CD4-positive, alpha-beta T cell treated with Interleukin-4 for 1 hour (primary cell): ENCODE data around the gene SH3BGRL.

Source experiments
- DNase-seq, 2 donors: peaks; one replicate each; pipeline ENCODE4 v3.0.0-alpha.2; 2020 to 2022

Gene SH3BGRL

GRCh38 chrX:81201671-81202455 lies at the start of gene SH3BGRL, which contains the start of gene HMGN5:
Gene SH3BGRL, plus strand, starts transcription at chrX:81202102. Its CDS starts 99 bp downstream, at chrX:81202201.
Gene HMGN5, minus strand, starts transcription at chrX:81201913. Its CDS starts 80,364 bp downstream, at chrX:81121549.
- DNase-seq = peak; percentile 77 to 79

GRCh38 chrX:81168391-81168790 lies 33.5 kb upstream of the SH3BGRL start:
- DNase-seq = no peak

DNA sequence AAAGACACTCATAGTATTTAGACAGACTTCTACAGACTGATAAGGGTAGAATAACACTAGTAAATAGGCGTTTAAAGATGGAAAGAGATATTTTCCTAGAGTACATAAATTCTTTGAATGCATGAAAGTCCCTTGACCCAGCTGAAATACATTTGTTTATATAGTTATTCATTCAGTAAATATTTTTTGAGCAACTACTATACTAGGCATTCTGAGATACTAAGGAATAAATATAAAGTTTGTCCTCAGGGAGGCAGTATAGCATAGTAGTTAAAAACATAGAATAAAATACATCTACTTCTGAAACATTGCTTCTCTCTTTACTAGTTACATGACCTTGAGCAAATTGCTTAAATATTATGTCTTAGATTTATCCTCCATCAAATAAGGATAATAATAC lies 27.6 kb upstream of the SH3BGRL start:
- peak in 1 of 2 donors; percentile 17 for DNase-seq

GRCh38 chrX:81195259-81195658 lies 6.6 kb upstream of the SH3BGRL start:
- DNase-seq = no peak

- peak; percentile 53 to 63 for DNase-seq
Observed at GRCh38 chrX:81195712-81196111, 6.2 kb upstream of the SH3BGRL start.

GRCh38 chrX:81201071-81201470 lies 831 bp upstream of the SH3BGRL start:
- no peak for DNase-seq

DNA sequence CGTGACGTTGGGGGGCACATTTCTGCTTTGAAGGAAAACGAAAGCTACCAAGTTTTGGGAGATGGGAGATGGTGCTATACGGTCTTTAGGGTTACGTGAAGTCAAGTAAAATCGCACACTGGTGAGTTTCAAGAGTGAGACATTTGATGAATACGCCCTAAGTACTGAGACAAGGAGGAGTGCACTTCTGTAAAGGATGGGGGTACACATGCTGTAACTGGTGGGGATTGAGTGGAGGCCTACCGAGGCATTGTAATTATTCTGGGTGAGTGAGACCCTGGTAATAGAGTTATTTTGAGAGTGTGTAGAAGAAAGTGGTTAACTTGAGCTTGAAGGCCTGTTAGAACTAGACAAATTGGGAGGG lies 536 bp downstream of the SH3BGRL start:
- peak in 1 of 2 donors; percentile 21 for DNase-seq

DNA sequence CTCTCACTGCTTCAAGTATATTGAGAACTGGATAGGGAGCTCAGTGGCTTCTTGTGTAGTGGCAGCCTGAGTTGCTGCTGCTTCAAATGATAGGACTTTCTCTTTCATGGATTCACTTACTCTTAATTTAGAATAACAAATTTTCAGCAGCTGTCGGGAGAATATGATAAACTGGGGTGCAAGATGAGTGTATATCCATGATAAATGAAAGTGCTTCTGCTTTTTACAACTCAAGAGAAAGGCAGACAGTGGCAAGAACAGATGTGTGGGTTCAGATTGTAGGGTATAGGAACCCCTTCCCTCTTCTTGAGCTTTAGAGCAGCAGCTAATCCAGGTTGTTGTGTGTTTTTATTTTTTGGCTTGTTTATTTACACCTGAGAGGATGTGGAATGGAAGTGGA lies 1.0 kb downstream of the SH3BGRL start:
- DNase-seq = no peak

GRCh38 chrX:81205551-81205950 lies 3.6 kb downstream of the SH3BGRL start:
- no peak for DNase-seq

- DNase-seq = no peak
Observed at GRCh38 chrX:81206476-81206875, 4.6 kb downstream of the SH3BGRL start.

- DNase-seq = no peak
Observed at GRCh38 chrX:81208916-81209315, 7.0 kb downstream of the SH3BGRL start.

DNA sequence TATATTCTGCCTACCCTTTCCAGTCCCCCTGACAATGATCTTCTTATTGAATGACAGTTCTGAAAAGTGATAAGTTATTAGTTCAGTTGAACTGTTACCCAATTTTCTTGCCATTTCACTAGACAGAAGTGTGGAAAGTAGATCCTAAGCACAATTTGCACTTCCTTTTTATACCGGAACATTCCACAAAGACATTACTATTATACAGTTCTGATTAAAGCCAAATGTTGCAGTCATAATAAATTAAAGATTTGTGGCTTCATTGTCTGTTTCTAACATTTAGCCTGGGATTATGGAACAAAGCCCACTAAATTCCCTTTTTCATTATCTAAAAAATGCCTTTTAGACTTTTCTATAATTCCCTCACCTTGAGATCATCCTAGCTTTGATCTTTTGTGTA lies 13.8 kb downstream of the SH3BGRL start:
- DNase-seq = no peak

DNA sequence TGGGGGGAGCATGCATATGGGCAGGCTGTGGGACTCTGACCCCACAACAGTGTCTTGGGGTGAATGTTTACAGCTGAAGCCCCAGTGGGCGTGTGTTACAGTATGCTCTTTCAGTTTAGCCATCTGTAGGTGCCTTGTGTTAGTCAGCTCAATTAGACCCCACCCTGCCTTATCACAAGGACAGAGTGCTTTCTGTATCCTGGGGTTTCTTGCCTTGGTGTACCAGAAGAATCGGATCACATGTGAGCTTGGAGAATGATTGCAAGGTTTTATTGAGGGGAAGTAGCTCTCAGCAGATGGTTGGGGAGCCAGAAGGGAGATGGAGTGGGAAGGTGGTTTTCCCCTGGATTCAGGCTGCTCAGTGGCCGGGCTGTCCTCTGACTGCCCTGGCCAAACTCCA lies 27.3 kb downstream of the SH3BGRL start:
- no peak for DNase-seq

- DNase-seq = no peak
Observed at GRCh38 chrX:81229901-81230300, 28.0 kb downstream of the SH3BGRL start.

GRCh38 chrX:81231476-81231875 lies 29.6 kb downstream of the SH3BGRL start:
- no peak for DNase-seq

- DNase-seq = no peak
Observed at GRCh38 chrX:81232218-81232617, 30.3 kb downstream of the SH3BGRL start.

DNA sequence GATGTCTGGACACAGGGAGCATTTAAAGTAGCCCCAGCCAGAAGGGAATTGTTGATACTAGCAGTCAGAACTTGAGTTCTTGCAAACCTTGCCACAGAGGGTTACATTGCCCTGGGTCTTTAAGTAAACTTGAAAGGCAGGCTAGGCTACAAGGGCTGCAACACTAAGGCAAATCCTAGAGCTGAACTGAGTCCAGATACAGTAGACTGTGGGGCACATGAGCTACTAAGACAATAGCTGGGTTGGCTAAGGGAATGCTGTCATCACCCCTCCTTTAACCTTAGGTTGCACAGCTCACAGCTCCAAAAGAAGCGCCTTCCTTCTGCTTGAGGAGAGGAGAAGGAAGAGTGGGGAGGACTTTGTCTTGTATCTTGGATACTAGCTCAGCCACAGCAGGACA lies 35.6 kb downstream of the SH3BGRL start:
- no peak for DNase-seq

- no peak for DNase-seq
Observed at GRCh38 chrX:81238166-81238565, 36.3 kb downstream of the SH3BGRL start.

DNA sequence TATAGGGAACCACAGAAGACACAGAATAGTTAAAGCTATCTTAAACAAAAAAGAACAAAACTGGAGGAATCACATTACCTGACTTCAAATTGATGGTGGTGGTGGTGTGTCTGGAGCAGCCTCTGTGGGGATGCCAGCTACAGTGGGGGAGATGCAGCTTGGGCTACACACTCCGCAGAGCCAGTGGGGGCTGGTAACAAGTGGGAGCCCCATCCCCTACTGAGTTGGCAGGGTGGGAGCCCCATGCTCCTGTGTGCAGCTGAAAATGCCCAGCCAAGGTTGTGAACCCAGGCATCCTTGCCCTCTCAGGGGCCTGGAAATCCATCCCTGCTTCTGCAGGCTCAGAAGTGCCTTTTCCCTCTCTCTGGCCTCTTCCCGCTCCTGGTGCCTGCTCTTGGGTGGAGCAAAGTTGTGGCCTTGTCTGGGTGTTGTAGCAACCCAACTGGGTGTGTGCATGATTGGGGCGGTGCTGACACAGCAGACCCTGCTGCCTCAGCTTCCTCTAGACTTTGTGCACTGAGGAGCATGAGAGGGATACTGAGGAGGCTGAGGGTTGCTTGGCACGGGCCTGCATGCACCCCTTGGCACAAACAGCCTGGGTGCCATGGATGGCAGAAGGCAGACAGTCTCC lies 38.9 kb downstream of the SH3BGRL start:
- DNase-seq = no peak

GRCh38 chrX:81241753-81242152 lies 39.9 kb downstream of the SH3BGRL start:
- no peak for DNase-seq

- DNase-seq = no peak
Observed at GRCh38 chrX:81255876-81256275, 54.0 kb downstream of the SH3BGRL start.

- DNase-seq = no peak
Observed at GRCh38 chrX:81257817-81258216, 55.9 kb downstream of the SH3BGRL start.

- no peak for DNase-seq
Observed at GRCh38 chrX:81259020-81259713, 57.3 kb downstream of the SH3BGRL start.
